Colon (tissue), 2 donors: ENCODE data around the gene SNRPA.
"Not testable (repeated sequence)": the region's sequence is repeated elsewhere in the genome, so short reads cannot be mapped to it uniquely, and the experiment has no call there.

ENCODE experiments used
- FAIRE-seq: peaks from 2 replicates; lab custom pipeline; 2012; peaks lifted over from hg19 to GRCh38; lab: Jason Lieb, UNC
- donor health status: control.
- donor health status: control.

The SNRPA gene

GRCh38 chr19:40721936-40722661, 28.9 kb upstream of the SNRPA start:
- no peak for FAIRE-seq

DNA sequence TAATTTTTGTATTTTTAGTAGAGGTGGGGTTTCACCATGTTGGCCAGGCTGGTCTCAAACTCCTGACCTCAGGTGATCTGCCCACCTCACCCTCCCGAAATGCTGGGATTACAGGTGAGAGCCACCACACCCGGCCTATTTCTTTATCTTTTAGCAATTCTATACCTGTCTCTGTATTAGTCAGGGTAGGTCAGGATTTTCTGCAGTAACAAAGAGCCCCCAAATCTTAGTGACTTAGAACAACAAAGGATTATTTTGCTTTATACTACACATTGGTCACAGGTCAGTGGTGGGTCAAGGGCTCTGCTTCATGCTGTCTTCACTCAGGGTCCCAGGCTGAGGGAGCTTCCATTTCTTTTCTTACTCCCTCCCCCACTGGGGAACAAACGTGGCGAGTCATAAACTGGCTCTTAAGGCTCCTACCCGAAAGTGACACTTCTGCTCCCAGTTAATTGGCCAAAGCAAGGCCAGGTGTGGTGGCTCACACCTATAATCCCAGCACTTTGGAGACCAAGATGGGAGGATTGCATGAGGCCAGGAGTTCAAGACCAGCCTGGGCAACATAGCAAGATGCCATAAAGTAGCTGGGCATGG, 27.2 kb upstream of the SNRPA start:
- FAIRE-seq = no peak

DNA sequence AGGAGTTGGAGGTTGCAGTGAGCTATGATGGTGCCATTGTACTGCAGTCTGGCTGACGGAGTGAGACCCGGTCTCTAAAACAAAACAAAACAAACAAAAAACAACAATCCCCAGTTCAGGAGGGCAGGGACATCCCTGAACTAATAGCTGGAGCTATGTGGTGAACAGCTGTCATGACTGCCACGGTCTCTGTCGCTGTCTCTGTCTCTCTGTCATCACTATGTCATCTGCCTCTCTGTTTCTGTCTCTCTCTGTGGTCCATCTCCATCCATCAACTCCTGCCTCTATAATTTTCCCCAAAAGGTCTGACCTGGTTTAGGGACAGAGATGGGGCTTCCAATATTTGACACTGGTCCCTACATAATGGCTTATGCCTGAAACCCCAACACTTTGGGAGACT, 26.7 kb upstream of the SNRPA start:
- no peak for FAIRE-seq

DNA sequence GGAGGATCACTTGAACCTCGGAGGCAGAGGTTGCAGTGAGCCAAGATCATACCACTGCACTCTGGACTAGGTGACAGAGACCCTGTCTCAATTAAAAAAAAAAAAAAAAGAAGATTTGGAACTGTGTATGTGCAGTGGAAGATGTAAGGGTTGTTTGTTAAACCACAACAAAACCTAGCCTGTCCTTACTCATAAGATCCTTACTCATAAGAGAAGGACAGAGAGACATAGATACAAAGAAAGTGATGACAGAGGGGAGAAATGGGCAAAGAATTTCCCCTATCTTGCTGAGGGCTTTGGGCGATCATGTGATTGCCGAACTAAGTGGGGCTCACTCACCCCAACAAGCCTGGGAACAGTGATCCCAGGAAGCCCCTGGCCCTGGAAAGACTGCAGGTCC, 26.1 kb upstream of the SNRPA start:
- no peak for FAIRE-seq

- FAIRE-seq = no peak
Measured at GRCh38 chr19:40726279-40726678, 24.7 kb upstream of the SNRPA start.

DNA sequence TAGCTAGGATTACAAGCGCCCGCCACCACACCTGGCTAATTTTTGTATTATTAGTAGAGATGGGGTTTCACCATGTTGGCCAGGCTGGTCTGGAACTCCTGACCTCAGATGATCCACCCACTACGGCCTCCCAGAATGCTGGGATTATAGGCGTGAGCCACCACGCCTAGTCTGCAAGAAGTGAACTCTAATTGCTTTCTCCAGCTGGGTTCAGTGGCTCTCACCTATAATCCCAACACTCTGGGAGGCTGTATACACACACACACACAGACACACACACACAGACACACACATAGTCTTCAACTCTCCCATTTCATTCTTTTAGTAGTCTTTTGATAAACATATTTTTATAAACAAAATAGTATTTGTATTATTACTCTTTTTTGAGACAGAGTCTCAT, 20.9 kb upstream of the SNRPA start:
- not testable (repeated sequence) for FAIRE-seq

DNA sequence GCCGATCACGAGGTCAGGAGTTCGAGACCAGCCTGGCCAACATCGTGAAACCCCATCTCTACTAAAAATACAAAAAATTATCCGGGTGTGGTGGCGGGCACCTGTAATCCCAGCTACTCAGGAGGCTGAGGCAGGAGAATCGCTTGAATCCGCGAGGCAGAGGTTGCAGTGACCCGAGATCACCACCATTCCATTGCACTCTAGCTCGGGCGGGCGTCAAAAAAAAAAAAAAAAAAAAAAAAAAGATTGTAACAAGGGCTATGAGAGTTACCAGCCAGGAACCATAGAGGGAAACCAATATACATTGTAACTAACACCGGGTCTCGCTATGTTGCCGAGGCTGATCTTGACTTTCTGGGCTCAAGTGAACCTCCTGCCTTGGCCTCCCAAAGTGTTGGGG, 18.7 kb upstream of the SNRPA start:
- FAIRE-seq = not testable (repeated sequence)

DNA sequence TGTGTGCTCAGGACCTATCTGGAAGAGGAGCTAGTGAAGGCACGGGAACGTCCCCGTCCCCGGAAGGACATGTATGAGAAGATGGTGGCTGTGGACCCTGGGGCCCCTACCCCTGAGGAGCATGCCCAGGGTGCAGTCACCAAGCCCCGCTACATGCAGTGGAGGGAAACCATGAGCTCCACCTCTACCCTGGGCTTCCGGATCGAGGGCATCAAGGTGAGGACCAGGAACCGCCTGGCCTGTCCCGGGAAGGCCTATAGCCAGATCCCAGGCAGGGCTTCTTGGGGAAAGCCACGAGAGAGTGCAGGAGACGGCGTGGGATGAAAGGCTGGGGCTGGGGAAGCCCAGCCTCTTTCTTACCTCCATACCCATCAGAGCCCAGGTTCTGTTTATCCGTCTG, 17.9 kb upstream of the SNRPA start:
- no peak for FAIRE-seq

DNA sequence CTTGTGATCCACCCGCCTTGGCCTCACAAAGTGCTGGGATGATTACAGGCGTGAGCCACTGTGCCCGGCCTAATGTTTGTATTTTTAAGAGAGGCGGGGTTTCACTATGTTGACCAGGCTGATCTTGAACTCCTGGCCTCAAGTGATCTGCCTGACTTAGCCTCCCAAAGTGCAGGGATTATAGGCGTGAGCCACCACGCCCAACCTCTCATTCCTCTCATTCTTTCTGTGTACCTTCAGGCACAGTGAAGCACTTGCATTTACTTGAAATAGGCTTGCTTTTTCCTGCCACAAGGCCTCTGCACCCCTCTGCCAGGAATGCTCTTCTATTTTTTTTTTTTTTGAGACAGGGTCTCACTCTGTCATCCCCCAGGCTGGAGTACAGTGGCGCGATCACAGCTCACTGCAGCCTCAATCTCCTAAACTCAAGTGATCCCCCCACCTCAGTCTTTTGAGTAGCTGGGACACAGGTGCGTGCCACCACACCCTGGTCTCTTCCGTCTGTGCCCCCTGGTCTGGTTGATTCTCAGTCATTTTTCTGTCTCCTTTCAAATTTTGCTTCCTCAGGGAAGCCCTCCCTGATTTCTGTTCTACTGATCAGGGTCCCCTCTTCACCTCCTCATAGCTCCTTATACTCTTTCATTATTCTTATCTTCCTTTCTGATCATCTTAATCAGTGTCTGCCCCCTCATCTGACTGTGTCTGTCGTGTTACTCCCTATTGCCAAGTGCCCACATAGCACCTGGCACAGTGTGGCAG, 15.8 kb upstream of the SNRPA start:
- FAIRE-seq = no peak

- FAIRE-seq = no peak
Measured at GRCh38 chr19:40736661-40737060, 14.3 kb upstream of the SNRPA start.

DNA sequence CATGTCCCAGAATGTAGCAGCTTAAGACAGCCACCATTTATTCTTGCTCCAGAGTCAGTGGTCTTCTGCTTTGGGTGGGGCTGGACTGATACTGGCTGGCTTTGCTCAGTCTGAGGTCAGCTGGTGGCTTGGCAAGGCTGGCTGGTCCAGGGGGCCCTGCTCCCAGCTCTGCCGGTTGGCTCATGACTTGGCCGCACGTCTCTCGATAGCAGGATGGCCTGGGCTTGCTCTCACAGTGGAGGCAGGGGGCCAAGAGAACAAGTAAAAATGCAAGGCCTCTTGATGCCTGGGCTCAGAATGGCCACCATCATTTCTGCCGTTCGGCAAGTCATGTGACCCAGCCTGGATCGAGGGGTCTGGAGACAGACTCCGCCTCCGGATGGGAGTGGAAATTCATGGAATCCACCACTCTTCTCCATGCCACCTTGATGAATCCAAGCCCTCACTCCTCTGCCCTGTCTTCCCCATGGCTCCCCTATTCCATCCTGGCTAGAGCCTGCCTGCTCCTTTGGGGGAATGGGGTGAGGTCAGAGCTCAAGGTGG, 13.8 kb upstream of the SNRPA start:
- FAIRE-seq = no peak

- no peak for FAIRE-seq
Measured at GRCh38 chr19:40739030-40739839, 11.8 kb upstream of the SNRPA start.

GRCh38 chr19:40739871-40740703, 10.9 kb upstream of the SNRPA start:
- FAIRE-seq = no peak

GRCh38 chr19:40740747-40741146, 10.3 kb upstream of the SNRPA start:
- no peak for FAIRE-seq

DNA sequence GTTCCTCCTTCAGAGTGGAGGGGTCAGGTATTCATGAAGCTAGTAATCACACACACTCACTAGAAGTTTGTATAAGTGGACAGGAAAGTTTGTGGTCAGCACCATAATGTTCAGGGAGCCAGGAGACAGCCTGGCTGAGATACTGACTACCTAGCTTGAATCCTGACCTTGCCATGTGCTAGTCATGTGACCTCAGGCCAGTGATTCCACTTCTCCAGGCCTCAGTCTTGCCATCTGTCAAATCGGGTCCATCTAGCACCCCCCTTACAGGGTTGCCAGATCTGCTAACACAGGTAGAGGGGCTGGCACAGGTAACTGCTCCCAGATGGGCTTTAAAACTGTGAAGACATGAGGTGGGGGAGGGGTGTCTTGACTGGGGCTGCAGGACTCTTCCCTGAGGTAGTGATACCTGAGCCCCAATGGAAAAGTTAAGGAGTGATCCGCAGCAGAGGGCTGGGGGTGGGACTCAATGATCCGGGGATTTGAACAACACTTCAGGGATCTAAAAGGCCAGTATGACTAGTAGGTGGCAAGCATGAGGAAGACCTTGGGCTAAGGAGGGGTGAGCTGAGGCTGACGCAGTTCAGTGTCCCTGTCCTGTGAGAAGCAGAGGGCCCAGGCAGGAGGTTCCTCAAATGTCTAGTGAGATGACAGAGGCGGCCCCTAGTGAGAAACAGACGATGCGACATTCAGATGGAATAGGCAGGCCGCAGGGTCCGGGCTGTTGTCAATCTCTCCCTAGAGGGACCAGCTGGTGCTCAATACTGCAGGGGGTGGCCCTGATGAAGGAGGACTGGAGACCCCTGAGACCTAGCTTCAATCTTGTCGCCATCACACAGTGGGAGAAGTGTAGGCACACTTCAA, 9.2 kb upstream of the SNRPA start:
- FAIRE-seq = no peak

DNA sequence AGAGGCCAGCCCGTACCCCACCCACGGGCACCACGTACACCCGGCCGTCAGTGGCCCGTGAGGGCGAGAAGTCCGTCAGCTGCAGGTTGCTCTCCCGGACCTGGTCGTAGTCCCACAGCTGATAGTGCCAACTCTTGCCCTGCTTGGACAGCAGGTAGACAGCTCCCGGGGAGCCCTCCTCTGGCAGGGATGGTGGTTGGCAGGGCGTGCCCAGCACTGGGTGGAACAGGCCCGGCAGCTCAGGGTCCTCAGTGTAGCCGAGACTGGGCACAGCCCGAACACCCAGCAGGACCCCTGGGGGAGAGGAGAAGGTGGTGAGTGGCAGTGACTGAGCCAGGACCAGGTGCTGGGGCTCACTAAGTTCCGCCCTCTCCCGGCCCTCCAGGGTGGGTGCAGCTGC, 8.5 kb upstream of the SNRPA start:
- FAIRE-seq = no peak

DNA sequence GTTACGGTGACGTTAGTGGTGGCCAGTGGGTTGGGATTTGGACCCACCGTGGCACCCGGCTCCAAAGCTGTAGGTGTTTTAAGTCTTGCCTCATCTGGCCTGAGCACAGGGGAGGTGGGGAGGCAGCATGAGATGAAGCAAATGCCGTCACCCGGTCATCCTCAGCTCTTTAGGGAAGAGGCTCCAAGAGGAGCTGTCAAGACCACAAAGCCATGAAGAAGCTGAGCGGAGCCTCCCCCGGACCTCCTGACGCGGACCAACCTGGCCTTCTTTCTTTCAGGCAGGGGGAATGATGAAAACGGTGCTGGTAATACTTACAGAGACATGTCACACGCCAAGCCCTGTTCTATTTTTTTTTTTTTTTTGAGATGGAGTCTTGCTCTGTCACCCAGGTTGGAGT, 8.1 kb upstream of the SNRPA start:
- FAIRE-seq = no peak

DNA sequence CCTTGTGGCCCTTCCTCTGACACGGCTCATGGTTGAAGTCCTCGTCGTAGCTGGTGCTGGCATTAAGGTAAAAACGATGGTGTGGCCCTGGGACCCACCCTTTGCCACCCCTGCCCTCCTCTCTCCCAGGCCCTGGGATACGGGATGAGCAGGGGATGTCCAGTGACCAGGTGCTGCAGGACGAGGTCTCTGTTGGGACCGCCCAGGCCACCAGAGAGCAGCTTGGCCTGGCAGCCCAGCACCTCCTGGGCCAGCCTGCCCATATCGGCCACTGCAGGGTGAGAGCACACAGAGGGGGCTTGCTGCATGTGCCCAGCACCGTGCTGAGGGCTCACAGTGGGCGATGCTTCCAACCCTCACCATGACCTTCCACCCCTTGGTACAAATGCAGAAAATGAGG, 7.1 kb upstream of the SNRPA start:
- no peak for FAIRE-seq

- no peak for FAIRE-seq
Measured at GRCh38 chr19:40744554-40745401, 6.2 kb upstream of the SNRPA start.

DNA sequence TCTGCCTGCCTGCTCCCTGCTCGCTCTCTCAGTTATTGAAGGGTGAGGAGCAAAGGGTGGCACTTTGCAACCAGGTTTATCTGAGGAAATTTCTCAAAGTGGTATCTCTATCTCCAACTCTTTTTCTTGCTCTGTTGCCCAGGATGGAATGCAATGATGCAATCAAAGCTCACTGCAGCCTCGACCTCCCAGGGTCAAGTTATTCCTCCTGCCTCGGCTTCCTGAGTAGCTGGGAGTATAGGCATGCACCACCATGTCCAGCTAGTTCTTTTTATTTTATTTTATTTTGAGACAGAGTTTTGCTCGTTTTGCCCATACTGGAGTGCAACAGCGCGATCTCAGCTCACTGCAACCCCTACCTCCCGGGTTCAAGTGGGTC, 5.6 kb upstream of the SNRPA start:
- FAIRE-seq = no peak
